IPS-NIHi11 (cell line): Measurements from ENCODE around the gene BRPF1.

Experiments used
- DNase-seq: peaks from one replicate; pipeline ENCODE4 v3.0.0; 2012; ENCODE audit warnings: mixed read lengths, low spot score

Gene BRPF1

DNA sequence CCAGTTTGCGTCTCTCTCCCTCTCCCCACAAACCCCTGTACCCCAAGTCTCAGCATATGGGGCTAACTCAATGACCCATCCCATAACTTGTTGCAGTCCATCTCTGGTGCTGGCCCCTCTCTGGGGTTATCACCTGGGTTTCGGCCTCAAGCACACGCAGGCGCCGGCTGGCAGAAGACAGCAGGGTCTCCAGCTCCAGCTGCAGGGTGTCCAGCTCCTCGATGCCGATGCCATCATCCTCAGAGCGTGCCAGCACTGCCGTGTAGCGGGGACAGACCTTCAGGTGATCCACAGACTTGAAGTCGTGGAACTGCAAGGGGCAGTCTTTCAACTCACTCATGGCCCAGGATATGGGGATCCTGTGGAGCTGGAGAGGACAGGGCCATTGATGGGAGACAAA is 59.6 kb downstream of the BRPF1 start:
- no peak for DNase-seq

DNA sequence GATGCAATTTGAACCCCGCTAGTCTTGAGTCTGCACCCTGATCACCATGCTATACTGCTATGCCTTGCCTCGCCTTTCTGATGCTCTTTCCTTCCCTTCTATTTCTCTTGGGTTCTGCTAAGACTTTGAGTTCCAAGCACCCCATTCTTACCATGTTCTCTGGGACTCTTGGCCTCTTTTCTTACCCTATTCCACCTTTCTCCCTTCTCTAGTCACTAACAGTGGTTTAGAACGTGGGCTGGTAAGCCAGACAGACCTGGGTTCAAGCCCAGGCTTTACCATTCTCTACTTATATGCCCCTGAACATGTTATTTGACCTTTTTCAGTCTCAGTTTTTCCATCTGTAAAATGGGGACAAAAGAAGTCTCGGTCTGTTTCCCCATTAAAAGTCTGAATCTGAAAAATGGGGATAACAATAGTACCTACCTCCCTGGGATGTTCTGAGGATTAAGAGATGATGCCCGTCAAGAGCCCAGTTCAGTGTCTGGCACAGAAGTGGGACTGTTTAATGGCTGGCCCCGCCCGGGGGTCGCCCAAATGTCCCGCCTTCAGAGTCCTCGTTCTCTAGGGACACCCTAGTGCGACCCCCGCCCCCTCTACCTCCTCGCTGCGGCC is 60.4 kb downstream of the BRPF1 start:
- DNase-seq = no peak

DNA sequence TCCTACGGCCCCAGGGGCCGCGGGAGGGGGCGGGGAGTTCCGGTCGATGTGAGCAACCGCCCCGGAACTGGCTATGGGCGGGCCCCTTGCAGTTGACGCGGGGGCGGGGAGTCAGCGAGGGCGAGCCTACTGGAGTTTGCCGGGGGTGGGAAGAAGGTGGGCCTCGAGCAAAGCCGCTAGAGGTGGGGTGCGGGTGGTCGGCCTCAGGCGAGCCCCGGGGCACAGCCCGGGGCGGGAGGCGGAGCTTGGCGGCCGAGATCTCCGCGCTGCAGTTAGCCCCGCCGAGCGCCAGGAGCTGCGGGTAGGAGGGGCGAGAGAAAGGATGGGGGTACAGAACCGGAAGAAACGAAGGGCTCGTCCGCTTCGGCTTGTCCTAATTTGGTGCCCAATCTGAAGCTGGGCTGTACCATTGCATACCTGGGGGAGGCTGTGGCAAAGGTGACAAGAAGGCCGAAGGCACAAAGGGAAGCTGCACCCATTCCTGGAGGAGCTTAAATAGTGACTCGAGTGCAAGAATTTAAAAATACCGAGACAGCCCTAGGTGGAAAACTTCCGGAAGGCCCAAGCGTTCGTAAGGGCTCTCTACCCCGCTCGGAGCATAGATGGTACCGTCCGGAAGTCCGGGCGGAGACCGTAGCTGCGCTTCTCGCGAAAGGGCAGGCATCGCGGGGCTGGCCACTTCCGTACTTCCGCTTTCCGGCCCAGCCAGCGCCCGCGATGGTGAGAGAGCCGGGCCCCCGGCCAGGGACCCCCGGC is 61.0 kb downstream of the BRPF1 start, which contains the start of the genes ARPC4 and TADA3:
Gene ARPC4, plus strand, starts transcription at position 678 of the 756 bp plus-strand sequence. Its CDS starts 40 bp downstream, at position 718.
Gene TADA3, minus strand, starts transcription at position 69 of the 756 bp plus-strand sequence. CDS start 1,007 bp downstream, outside the sequence.
- peak; percentile 93 for DNase-seq

DNA sequence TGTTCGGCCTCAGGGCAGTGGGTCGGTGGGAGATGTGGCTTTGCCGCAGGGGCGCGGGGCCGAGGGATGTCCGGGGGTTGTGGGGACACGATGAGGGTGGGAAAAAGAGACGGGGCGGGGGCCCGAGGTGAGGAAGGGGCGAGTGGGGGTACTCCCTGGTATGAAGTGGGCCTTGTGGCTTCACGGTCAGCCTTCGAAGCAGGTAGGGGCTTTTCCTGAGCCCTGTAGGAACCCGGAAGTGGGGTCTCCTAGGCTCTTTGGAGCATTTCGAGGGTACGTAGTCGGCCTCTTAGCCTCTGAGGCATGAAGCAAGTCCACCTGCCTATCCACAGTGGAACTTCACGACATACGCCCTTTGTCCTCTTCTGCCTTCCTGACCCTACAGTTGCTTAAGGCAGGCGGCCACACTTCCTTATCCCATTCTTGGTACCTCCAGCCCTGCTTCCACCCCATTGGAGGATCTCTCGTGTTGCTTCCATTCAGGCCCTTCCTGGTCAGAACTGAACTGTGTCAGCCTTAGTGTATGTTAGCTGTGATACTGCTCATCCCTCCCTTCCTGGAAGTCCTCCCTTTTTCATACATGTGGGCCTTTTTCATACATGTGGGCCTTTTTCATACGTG is 61.7 kb downstream of the BRPF1 start:
- DNase-seq = peak; percentile 29

DNA sequence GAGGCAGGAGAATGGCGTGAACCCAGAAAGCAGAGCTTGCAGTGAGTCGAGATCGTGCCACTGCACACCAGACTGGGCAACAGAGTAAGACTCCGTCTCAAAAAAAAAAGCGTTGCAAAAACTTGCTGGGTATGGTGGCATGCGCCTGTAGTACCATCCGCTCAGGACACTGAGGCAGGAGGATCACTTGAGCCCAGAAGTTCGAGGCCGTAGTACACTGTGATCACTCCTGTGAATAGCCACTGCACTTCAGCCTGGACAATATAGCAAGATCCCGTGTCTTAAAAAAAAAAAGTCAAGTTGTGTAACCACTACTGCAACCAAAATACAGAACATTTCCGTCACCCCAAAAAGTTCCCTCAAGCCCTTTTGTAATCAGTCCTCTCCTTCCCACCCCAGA is 62.9 kb downstream of the BRPF1 start:
- DNase-seq = no peak

DNA sequence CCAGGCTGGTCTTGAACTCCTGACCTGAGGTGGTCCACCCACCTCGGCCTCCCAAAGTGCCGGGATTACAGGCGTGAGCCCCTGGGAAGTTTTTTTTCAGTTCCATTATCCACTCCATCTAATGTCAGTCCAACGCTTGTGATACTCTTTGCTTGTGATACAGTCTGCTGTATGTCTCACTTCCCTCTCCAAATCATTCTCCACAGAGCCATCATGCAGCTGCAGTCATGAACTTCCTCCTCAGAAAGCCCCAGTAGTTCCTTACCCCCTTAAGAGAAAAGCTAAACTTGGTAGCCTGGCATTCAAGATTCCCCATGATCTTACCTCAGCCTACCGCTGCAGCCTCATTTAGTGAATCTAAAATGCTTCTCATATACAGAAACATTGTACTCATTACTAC is 63.7 kb downstream of the BRPF1 start:
- no peak for DNase-seq

DNA sequence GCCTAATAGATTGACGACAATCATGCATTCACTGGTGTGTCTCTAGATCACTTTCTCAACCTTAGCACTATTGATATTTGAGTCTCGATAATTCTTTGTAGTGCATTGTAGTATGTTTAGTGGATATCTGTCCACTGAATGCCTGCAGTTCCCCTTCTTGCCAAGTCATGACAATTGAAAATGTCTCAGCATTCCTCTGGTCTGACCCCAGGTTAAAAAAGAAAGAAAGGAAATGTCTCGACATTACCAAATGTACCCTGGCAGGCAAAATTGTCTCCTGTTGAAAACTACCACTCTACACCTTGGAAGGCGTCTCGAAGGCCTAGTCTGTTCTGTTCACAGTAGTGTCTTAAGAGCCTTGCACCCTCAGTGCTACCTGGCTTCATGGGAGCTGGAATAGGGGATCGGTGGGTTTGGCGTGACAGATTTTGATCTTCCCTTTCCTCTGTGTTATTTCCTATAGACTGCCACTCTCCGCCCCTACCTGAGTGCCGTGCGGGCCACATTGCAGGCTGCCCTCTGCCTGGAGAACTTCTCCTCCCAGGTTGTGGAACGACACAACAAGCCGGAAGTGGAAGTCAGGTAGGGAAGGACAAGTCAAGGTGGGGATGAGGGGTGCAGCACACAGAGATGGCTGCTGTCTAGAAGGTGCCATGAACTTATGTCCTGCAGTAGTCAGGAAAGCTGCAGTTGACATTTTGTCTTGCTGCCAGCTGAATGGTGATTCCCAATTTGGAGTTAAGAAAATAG is 65.8 kb downstream of the BRPF1 start:
- DNase-seq = no peak
